ENCODE measurements around the gene ACP6.

The ACP6 gene

DNA sequence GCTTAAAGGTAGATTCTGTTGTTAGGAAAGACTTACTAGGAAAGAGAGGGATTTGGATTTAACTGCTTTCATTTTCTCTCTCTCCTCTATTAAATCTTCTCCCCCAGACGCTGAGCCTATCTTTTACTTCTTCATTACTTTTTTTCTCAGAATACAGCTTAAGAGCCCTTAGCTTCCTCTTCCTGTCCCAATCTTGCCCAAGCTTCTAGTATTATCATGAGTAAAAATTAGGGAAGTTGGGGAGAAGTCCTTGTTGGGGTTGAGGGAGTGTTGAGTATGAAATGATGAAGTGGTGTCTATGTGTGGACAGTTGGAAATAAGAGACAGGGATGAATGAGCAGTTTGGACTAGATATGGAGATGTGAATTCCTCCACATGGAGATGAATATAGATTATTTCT is 35.0 kb downstream of the ACP6 start:
- H3K4me3 ChIP-seq (ENCODE audit: low read depth, low read length), result no peak overlapping the region
- H3K27me3 ChIP-seq (ENCODE audit: insufficient read depth, low read depth, severe bottlenecking), result no peaks in the 10 kb centered on the region
- no peak for DNase-seq
- H3K27ac ChIP-seq, result no peak overlapping the region
- TF ChIP-seq, protein P1, sequence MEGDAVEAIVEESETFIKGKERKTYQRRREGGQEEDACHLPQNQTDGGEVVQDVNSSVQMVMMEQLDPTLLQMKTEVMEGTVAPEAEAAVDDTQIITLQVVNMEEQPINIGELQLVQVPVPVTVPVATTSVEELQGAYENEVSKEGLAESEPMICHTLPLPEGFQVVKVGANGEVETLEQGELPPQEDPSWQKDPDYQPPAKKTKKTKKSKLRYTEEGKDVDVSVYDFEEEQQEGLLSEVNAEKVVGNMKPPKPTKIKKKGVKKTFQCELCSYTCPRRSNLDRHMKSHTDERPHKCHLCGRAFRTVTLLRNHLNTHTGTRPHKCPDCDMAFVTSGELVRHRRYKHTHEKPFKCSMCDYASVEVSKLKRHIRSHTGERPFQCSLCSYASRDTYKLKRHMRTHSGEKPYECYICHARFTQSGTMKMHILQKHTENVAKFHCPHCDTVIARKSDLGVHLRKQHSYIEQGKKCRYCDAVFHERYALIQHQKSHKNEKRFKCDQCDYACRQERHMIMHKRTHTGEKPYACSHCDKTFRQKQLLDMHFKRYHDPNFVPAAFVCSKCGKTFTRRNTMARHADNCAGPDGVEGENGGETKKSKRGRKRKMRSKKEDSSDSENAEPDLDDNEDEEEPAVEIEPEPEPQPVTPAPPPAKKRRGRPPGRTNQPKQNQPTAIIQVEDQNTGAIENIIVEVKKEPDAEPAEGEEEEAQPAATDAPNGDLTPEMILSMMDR (IDR thresholded peaks at IDR 0.05; ENCODE audit: low read depth, low read length), result no peak
- no peaks in the 10 kb centered on the region for H3K36me3 ChIP-seq
- no peaks in the 10 kb centered on the region for H3K9me3 ChIP-seq (ENCODE audit: severe bottlenecking)

DNA sequence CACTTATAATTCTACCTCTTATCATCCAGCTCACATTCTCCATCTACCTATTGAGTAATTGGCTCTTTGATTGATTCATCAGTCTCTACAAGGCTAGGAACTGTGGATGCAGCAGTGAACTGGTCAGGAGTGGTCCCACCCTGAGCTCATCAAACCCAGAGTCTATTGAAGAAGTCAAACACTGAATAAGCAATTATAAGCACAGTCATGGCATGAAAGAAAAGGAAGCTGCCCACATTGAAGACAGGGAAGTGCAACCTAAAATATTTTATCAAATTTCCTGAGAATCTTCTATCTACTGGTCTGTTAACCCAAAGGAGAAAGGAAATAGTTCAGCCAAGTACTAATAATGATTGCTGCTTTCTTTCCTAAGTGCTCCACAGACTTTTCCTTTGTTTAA is 35.7 kb downstream of the ACP6 start:
- Histone ChIP-seq H3K36me3 (no peaks in the 10 kb centered on the region), H3K4me3 (ENCODE audit: low read depth, low read length) (no peak overlapping the region), H3K27me3 (ENCODE audit: insufficient read depth, low read depth, severe bottlenecking) (no peaks in the 10 kb centered on the region), H3K27ac (no peak overlapping the region), H3K9me3 (ENCODE audit: severe bottlenecking) (no peaks in the 10 kb centered on the region)
- TF ChIP-seq, protein P1 (IDR thresholded peaks at IDR 0.05; ENCODE audit: low read depth, low read length), result no peak
- DNase-seq, result no peak

DNA sequence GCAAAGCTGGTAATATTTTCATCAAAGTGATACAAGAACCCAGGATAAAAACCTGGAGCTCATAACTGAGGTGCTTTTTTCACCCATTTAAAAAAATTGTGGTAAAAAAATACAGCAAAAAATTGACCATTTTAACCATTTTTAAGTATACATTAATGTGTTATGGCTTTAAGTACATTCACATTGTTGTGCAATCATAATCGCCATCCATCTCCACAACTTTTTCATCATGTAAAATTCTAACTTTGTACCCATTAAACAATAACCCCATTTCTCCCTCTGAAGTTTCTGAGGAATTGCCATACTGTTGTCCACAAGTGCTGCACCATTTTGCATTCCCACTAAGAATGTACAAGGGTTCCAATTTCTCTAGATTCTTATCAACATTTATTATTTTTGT is 36.6 kb downstream of the ACP6 start:
- TF ChIP-seq, protein P1 (IDR thresholded peaks at IDR 0.05; ENCODE audit: low read depth, low read length), result no peak

DNA sequence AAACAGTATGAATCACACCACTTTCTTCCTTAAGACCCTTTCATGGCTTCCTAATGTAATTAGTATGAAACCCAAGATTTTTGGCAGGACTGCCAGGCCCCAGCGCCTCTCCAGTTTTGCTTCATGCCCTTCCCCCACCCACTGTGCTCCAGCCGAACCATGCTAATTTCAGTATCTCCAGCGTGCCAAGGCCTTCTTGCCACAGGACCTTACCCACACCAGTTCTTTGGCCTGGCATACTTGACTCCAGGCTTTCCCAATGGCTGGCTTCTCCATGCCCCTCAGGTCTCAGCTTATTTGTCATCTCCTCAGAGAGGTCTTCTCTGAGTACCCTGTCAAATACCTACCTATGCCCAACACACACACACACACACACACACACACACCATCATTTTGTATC is 38.5 kb downstream of the ACP6 start:
- H3K9me3 ChIP-seq (ENCODE audit: severe bottlenecking), result no peaks in the 10 kb centered on the region

More for the DNA sequence above, 36.6 kb downstream of the ACP6 start:
- Histone ChIP-seq H3K36me3 (no peaks in the 10 kb centered on the region), H3K27me3 (ENCODE audit: insufficient read depth, low read depth, severe bottlenecking) (no peaks in the 10 kb centered on the region), H3K4me3 (ENCODE audit: low read depth, low read length) (no peak overlapping the region), H3K9me3 (ENCODE audit: severe bottlenecking) (no peaks in the 10 kb centered on the region), H3K27ac (no peak overlapping the region)
- no peak for DNase-seq

DNA sequence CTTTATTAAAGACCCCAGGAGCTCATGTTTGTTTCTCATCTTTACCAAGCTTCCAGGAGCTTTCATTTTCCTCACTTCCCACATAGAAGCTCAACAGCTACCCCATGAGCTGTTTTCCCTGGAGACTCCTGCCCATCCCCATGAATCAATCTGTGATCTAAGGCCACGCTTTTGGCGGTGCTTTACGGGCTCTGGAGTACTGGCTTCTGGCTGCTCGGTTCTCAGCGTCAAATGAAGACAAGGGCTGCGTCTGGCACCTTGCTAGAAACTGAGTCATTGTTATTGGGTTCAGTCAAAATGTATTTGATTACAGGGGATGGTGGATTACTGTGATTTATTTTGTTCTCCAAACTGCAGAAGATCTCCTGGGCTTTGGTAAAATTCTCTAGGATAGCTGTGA is 39.9 kb downstream of the ACP6 start:
- H3K27me3 ChIP-seq (ENCODE audit: insufficient read depth, low read depth, severe bottlenecking), result no peaks in the 10 kb centered on the region
- TF ChIP-seq, protein P1 (IDR thresholded peaks at IDR 0.05; ENCODE audit: low read depth, low read length), result no peak
- no peak for DNase-seq
- H3K4me3 ChIP-seq (ENCODE audit: low read depth, low read length), result no peak overlapping the region
- peaks cover 4% of the 10 kb centered on the region for H3K36me3 ChIP-seq
- no peaks in the 10 kb centered on the region for H3K9me3 ChIP-seq (ENCODE audit: severe bottlenecking)
- H3K27ac ChIP-seq, result no peak overlapping the region

More for the DNA sequence above, 38.5 kb downstream of the ACP6 start:
- no peak for DNase-seq
- TF ChIP-seq, protein P1 (IDR thresholded peaks at IDR 0.05; ENCODE audit: low read depth, low read length), result no peak
- no peak overlapping the region for H3K4me3 ChIP-seq (ENCODE audit: low read depth, low read length)
- H3K36me3 ChIP-seq, result no peaks in the 10 kb centered on the region
- no peaks in the 10 kb centered on the region for H3K27me3 ChIP-seq (ENCODE audit: insufficient read depth, low read depth, severe bottlenecking)
- no peak overlapping the region for H3K27ac ChIP-seq

DNA sequence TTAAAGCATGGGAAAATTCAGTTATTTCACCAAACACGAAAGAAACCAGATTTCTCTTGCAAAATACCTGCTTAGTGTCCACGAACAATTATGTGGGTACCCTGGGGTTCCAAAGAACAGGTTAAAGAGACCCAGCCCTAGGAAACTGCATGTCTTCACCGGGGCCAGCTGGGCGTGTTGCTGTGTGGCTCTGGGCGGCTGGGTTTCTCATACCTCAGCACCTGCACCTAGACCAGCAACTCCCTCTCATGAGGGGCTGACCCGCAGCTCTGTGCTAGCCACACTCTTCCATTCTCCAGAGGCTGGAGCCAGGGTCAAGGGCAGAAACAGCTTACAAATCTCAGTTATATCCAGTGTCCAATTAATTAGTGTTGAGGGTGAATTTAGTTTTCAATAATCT is 40.3 kb downstream of the ACP6 start:
- Histone ChIP-seq H3K9me3 (ENCODE audit: severe bottlenecking) (no peaks in the 10 kb centered on the region), H3K4me3 (ENCODE audit: low read depth, low read length) (no peak overlapping the region), H3K27ac (no peak overlapping the region), H3K36me3 (peaks cover 4% of the 10 kb centered on the region), H3K27me3 (ENCODE audit: insufficient read depth, low read depth, severe bottlenecking) (no peaks in the 10 kb centered on the region)
- no peak for DNase-seq
- TF ChIP-seq, protein P1 (IDR thresholded peaks at IDR 0.05; ENCODE audit: low read depth, low read length), result no peak

Data from WERI-Rb-1 (cell line).